Measurements from ENCODE around the gene CKLF. TPM values are rescaled to one million over a fixed set of nuclear protein-coding genes. Genes with fewer than 3 reads are reported as not detected.
"Not testable (repeated sequence)": the region's sequence is repeated elsewhere in the genome, so short reads cannot be mapped to it uniquely, and the experiment has no call there.

The CKLF gene
- total RNA-seq, 1 donor from 2014 or later, result 159 TPM

DNA sequence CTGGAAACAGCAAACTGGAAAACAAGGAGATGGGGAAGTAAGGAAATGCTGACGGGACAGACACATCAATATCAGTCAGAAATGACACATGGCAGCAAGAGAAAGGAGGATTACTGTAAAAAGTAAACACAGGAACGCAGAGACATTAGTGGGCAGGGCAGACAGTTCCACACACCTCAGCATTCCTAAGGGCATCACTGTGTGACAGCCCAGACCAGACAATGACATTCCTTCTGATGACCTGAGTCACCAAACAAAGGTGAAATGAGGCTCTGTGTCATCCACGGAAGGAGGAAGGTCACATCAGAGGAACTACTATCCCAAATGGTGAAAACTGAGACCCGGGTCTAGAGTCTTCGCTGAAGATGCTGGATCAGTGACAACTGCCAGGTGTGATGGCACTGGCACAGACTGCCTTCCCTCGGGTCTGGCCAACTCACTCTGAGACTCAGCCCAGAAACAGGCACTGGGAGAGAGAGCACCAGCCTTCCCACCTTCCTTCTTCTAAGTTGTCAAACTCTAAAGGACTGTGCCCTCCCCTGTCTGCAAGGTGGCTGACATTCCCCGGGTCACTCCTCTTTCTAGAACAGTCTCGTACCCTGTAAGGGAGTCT lies 39.2 kb upstream of the CKLF start:
- no peaks in the 10 kb centered on the region for H3K27me3 Mint-ChIP-seq (ENCODE audit: insufficient read depth)
- no peak overlapping the region for H3K27ac Mint-ChIP-seq
- peaks cover 12% of the 10 kb centered on the region for H3K36me3 Mint-ChIP-seq (ENCODE audit: low read depth)
- no peaks in the 10 kb centered on the region for H3K9me3 Mint-ChIP-seq
- intact Hi-C loops (cut with micrococcal nuclease), result no loop called here
- peaks cover 47% of the 10 kb centered on the region for H3K4me1 Mint-ChIP-seq (ENCODE audit: low read depth)
- DNase-seq (ENCODE audit: low spot score), result no peak
- no peak overlapping the region for H3K4me3 Mint-ChIP-seq

DNA sequence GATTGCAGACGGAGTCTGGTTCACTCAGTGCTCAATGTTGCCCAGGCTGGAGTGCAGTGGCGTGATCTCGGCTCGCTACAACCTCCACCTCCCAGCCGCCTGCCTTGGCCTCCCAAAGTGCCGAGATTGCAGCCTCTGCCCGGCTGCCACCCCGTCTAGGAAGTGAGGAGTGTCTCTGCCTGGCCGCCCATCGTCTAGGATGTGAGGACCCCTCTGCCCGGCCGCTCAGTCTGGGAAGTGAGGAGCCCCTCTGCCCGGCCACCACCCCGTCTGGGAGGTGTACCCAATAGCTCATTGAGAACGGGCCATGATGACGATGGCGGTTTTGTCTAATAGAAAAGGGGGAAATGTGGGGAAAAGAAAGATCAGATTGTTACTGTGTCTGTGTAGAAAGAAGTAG lies 38.0 kb upstream of the CKLF start:
- H3K4me3 Mint-ChIP-seq; intact Hi-C loops (cut with micrococcal nuclease); H3K27me3 Mint-ChIP-seq (ENCODE audit: insufficient read depth); DNase-seq (ENCODE audit: low spot score); H3K27ac Mint-ChIP-seq; H3K9me3 Mint-ChIP-seq: not testable (repeated sequence)
- peaks cover 17% of the 10 kb centered on the region for H3K36me3 Mint-ChIP-seq (ENCODE audit: low read depth)
- peaks cover 56% of the 10 kb centered on the region for H3K4me1 Mint-ChIP-seq (ENCODE audit: low read depth)

DNA sequence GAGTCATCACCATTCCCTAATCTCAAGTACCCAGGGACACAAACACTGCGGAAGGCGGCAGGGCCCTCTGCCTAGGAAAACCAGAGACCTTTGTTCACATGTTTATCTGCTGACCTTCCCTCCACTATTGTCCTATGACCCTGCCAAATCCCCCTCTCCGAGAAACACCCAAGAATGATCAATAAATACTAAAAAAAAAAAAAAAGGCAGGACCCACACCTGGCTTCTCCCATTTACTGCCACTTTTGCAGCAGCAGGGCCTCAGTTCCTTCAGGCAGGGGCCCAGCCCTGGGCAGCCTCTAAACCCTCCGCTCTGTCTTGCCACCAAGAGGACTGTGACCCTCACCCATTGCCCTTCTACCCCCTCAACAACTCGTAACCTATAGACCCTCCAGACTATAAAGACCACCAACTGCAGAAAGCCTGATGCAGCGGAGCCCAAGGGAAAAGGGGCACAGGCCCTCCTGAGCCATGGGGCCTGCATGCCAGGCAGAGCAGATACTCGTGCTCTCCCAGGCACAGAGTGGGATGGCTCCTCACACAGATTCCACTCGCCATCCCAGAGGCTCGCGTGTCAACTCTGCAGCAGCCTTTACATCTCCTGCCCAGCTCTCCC lies 37.3 kb upstream of the CKLF start:
- H3K9me3 Mint-ChIP-seq; H3K27me3 Mint-ChIP-seq (ENCODE audit: insufficient read depth); DNase-seq (ENCODE audit: low spot score); H3K4me3 Mint-ChIP-seq; intact Hi-C loops (cut with micrococcal nuclease): not testable (repeated sequence)
- peak overlapping the region; percentile 99 for H3K27ac Mint-ChIP-seq
- H3K36me3 Mint-ChIP-seq (ENCODE audit: low read depth), result peaks cover 19% of the 10 kb centered on the region
- H3K4me1 Mint-ChIP-seq (ENCODE audit: low read depth), result peaks cover 63% of the 10 kb centered on the region

DNA sequence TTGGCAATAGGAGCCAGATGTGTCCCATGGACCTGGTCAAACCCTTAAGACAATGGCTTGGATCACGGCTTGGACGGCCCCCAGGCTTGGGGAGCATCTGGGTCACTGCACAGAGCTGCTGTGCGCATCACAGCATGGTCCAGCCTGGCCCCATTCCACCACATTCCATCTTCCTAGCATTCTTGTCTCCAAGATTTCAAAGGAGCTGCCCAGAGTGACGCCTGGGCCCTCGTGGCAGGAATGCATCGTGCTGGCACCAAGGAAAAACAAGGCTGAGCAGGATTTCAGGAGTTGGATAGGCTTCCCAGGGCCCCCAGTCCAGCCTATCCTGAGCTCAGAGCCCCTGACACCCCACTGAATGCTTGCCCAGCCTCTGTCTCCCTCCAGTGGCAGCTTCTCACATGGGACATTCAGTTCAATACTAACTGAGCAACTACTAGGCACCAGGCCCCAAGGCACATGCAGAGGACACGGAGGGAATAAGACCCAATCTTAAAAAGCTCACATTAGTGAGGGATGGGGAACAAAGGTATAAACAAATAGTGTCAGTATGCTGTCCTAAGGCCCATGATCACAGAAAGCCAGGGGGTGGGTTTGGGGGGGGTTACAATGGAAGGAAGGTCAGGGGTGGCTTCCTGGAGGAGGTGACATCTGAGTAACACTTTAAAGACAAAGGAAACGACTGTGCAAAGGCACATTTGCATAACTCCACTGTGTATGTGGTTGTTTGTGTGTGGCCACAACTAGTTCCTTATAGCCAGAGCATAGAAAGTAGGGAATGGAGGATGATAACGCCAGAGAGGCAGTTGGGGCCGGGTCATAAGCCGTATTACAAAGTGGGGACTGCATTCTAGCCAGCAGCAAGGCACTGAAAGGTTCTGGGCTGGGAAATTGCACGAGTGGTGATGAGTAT lies 36.5 kb upstream of the CKLF start:
- peaks cover 71% of the 10 kb centered on the region for H3K4me1 Mint-ChIP-seq (ENCODE audit: low read depth)
- no peaks in the 10 kb centered on the region for H3K9me3 Mint-ChIP-seq
- H3K27me3 Mint-ChIP-seq (ENCODE audit: insufficient read depth), result no peaks in the 10 kb centered on the region
- H3K36me3 Mint-ChIP-seq (ENCODE audit: low read depth), result peaks cover 19% of the 10 kb centered on the region
- DNase-seq (ENCODE audit: low spot score), result no peak
- H3K27ac Mint-ChIP-seq, result peak overlapping the region; percentile 99
- peak overlapping the region; percentile 88 for H3K4me3 Mint-ChIP-seq
- intact Hi-C loops (cut with micrococcal nuclease), result loop anchor here (1.0 to 2.0 kb wide), 5 partner anchors 33 to 110 kb away; partner anchors contain the start of gene CKLF

DNA sequence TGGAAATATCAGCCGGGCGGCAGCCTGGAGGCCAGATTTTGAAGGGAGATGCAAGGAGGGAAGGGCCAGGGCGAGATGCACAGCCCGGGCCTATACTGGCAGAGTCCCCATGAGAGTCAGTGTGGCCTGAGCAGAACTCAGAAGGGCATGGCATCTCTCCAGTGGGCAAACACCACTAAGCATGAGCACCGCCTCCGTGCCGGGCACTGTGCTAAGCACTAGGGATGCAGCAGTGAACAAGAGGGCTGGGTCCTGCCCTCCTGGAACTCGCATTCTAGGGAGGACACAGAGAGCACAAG lies 35.9 kb upstream of the CKLF start:
- intact Hi-C loops (cut with micrococcal nuclease), result loop anchor here (1.0 to 2.0 kb wide), 5 partner anchors 33 to 110 kb away; partner anchors contain the start of gene CKLF
- H3K4me3 Mint-ChIP-seq, result peak overlapping the region; percentile 88
- no peaks in the 10 kb centered on the region for H3K9me3 Mint-ChIP-seq
- peak overlapping the region; percentile 99 for H3K27ac Mint-ChIP-seq
- H3K4me1 Mint-ChIP-seq (ENCODE audit: low read depth), result peaks cover 77% of the 10 kb centered on the region
- H3K36me3 Mint-ChIP-seq (ENCODE audit: low read depth), result peaks cover 19% of the 10 kb centered on the region
- no peaks in the 10 kb centered on the region for H3K27me3 Mint-ChIP-seq (ENCODE audit: insufficient read depth)
- DNase-seq (ENCODE audit: low spot score), result no peak

DNA sequence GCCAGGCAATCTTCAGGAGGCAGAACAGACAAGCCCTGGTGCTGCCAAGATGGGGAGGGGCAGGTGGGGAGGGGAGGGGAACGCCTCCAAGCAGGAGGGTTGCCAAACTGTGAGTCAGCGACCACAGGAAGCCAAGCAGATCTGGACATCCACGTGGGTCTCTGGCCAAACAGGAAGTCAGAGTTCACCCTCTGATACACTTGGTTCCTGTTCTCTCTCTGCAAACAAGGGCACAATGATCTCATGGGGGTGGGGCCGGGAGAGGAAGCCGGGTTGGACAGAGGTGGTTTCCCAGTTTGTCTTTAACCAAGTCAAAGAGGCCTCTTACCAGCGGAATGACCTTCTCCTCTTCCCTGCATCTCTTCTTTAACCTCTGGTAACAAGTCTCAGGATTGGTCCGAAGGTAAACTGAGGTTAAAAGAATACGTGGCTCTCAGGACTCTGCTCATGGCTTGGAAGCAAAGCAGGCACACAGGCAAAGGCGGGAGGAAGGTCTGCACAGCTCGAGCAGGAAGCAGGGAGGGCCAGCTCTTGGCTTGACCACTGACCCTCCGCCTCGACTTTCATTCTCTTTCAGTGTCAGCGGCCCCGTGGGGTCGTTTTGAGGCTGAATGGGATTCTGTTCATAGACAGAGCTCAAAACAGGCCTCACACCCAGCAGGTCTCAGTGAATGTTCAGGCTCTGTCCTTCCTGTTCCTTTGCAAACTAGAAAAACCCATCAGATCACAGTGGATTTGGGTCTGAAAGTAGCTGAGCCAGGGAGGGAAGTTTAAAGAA lies 35.4 kb upstream of the CKLF start:
- peak overlapping the region; percentile 99 for H3K27ac Mint-ChIP-seq
- peaks cover 17% of the 10 kb centered on the region for H3K36me3 Mint-ChIP-seq (ENCODE audit: low read depth)
- H3K4me1 Mint-ChIP-seq (ENCODE audit: low read depth), result peaks cover 78% of the 10 kb centered on the region
- H3K9me3 Mint-ChIP-seq, result no peaks in the 10 kb centered on the region
- peak overlapping the region; percentile 88 for H3K4me3 Mint-ChIP-seq
- intact Hi-C loops (cut with micrococcal nuclease), result loop anchor here (1.0 to 2.0 kb wide), 9 partner anchors 8 to 356 kb away; partner anchors contain the start of genes CKLF and CMTM3
- H3K27me3 Mint-ChIP-seq (ENCODE audit: insufficient read depth), result no peaks in the 10 kb centered on the region
- DNase-seq (ENCODE audit: low spot score), result peak; percentile 84

DNA sequence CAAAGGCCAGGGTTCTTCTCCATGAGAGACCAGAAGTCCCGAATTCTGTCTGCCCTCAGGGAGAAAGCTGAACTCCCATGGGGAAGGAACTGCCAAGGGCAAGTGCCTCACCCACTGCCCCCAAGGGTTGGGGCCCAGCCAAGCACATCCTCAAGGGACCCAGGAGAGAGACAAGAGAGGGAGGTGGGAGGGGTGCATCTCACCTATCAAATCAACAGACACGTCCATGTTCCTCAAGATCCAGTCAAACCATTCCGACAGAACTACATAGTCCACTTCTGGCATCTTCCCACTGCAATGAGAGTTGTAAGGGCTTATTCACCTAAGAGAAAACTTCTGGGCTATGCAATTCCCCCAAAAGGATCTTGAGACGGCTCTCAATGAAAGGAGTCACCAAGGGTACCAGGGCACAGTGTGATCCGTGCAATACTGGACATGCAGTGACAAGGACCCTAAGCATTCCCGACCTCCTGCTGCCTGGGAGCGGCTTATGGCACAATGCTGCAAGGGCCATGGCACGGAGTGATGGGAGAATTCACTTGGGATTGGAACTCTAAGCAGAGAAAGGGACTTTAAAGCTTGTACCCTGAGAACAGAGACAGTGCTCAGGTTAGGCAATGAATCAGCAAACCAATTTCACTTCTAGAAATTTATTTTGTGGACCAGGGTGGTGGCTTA lies 34.7 kb upstream of the CKLF start:
- DNase-seq (ENCODE audit: low spot score), result no peak
- Mint-ChIP-seq H3K4me3 (peak overlapping the region; percentile 88), H3K27ac (peak overlapping the region; percentile 99), H3K4me1 (ENCODE audit: low read depth) (peaks cover 83% of the 10 kb centered on the region), H3K27me3 (ENCODE audit: insufficient read depth) (peaks cover 2% of the 10 kb centered on the region), H3K9me3 (no peaks in the 10 kb centered on the region), H3K36me3 (ENCODE audit: low read depth) (peaks cover 16% of the 10 kb centered on the region)
- intact Hi-C loops (cut with micrococcal nuclease), result loop anchor here (1.0 to 2.0 kb wide), 5 partner anchors 8 to 356 kb away; partner anchors contain the start of gene CMTM3

DNA sequence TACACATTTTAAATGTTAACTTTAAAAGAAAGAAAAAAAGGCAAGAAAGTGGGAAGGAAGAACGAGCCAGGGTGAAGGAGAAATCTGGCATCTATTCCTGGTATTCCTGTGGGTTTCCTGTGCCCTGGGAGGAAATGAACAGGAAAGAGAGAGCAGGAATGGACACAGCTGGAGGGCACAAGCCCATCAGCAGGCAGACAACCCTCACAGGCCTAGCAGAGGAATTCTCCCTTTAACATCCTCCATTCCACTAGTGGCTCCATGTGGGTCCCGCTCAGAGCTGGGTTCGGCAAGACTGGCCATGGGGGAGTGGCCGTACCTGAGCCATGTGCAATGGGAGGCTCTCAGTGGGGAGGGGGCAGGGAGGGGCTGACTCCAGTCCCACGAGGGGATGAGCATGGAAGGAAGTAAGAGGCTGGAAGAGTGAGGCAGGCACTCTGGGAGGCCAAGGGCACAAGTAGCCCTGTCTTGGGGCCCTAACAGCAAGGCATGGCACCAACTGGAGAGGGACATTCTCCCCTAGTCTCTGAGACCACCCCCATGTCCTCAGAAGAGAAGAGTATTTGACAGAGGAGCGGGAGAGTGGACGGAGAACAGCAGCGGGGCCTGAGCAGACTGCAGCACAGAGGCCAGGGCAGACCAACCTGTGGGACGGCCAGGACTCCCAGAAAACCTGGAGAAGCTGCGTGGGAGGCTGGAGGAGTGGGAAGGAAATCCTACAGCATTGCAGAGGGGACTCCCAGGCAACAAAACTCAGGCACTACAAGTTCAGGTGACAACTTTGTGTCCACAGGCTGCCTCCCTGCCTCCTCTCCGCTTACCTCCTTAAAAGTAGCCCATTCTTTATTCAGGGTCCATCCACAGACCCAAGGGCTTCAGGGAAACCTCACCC lies 32.6 kb upstream of the CKLF start:
- no peak for DNase-seq (ENCODE audit: low spot score)
- Mint-ChIP-seq H3K9me3 (no peaks in the 10 kb centered on the region), H3K4me1 (ENCODE audit: low read depth) (peaks cover 95% of the 10 kb centered on the region), H3K36me3 (ENCODE audit: low read depth) (peaks cover 13% of the 10 kb centered on the region), H3K27ac (peak overlapping the region; percentile 77), H3K4me3 (peak overlapping the region; percentile 3), H3K27me3 (ENCODE audit: insufficient read depth) (peaks cover 2% of the 10 kb centered on the region)
- intact Hi-C loops (cut with micrococcal nuclease), result loop anchor here (5.0 kb wide), 1 partner anchor 233 kb away; the partner anchor contains the start of gene DYNC1LI2

DNA sequence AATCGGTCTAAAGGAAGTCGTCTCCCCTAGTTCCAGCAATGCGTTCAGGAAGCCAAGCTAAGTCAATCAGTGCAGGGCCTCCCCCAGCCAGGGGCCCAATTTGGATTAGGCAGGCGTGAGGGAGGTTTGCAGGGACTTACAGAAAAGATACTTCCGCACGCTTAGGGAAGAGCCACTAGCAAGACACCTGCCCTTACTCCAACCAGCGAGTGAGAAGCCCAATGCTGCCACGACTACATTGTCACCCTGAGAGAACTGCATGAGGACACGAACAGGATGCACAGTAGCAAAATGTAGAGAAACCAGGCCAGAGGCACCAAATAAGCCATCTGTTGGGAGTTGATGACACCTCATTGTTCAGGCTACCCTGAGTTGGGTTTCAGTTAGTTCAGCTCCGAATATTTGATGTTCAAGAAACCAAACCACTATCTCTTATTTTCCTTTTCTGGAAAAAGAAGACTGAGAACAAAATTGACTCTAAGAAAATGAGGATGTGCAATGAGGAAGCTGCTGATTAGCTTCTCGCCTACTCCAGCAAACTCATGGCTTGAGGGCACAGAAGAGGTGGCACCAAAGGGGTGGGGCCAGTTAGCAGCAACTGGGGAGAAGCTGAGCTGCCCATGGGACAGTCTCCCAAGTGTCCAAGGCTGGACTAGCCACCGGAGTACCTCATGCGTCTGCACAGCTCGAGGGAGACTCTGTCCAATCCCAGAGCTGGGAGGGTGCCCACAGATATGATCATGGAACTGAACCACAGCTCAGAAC lies 31.8 kb upstream of the CKLF start:
- Mint-ChIP-seq H3K9me3 (no peaks in the 10 kb centered on the region), H3K27me3 (ENCODE audit: insufficient read depth) (peaks cover 2% of the 10 kb centered on the region), H3K27ac (peak overlapping the region; percentile 77), H3K4me3 (no peak overlapping the region), H3K36me3 (ENCODE audit: low read depth) (peaks cover 16% of the 10 kb centered on the region), H3K4me1 (ENCODE audit: low read depth) (peaks cover 94% of the 10 kb centered on the region)
- DNase-seq (ENCODE audit: low spot score), result no peak
- intact Hi-C loops (cut with micrococcal nuclease), result loop anchor here (5.0 kb wide), 1 partner anchor 232 kb away; the partner anchor contains the start of gene DYNC1LI2

DNA sequence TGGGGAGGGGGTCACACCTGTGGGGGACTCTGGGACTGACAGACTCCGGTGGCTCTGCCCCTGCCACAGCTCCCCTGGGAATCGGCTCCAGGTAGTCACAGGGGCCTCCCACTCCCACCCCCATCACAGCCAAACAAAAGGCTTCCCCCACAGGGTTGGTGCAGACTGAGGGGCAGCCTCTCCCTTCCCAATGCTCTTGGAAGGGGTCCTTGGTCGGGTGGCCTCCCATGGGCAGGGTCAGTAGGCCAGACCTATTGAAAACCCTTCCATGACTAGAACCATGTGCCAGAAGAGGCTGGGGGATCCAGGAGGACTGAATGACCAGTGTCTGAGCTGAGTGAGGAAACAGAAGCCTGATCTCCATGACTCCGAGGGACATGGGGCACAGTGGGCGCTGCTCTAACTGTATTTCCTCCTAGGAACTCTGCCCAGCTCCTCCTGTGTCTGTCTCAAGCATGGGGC lies 31.1 kb upstream of the CKLF start:
- Mint-ChIP-seq H3K4me3 (peak overlapping the region; percentile 53), H3K4me1 (ENCODE audit: low read depth) (peaks cover 94% of the 10 kb centered on the region), H3K27ac (peak overlapping the region; percentile 77), H3K36me3 (ENCODE audit: low read depth) (peaks cover 21% of the 10 kb centered on the region), H3K27me3 (ENCODE audit: insufficient read depth) (peaks cover 2% of the 10 kb centered on the region), H3K9me3 (no peaks in the 10 kb centered on the region)
- no peak for DNase-seq (ENCODE audit: low spot score)
- intact Hi-C loops (cut with micrococcal nuclease), result loop anchor here (5.0 kb wide), 1 partner anchor 231 kb away; the partner anchor contains the start of gene DYNC1LI2
